GM12878 (cell line): ENCODE data around the gene FIZ1. TPM values are rescaled to one million over a fixed set of nuclear protein-coding genes. Genes with fewer than 3 reads are reported as not detected.

Experiments
- ATAC-seq: fragments of 200-7000 bp; cut with Tn5 transposase; 3 replicates; pipeline ENCODE4 v1.9.1; 2020; ENCODE audit warnings: mild to moderate bottlenecking, moderate library complexity
- BruUV-seq: library from RNA; stranded (reverse); fragments of 400-500 nt; replicated peaks from 2 replicates; lab custom pipeline; 2021; lab: Mats Ljungman, UMichigan
- CTCF ChIA-PET: fragments of 300-600 bp; sonication (Branson Sonifier 250); formaldehyde crosslinking; extraction: SDS; loops from one replicate; lab custom pipeline; 2021; ENCODE audit warnings: inconsistent platforms; lab: Yijun Ruan, JAX
- POLR2A ChIA-PET: fragments of 350-600 bp; formaldehyde crosslinking; extraction: SDS; loops from one replicate; lab custom pipeline; 2021; ENCODE audit warnings: inconsistent platforms; lab: Charles Lee
- RAD21 ChIA-PET: fragments of 300-600 bp; sonication (Branson Sonifier 250); formaldehyde crosslinking; loops from one replicate; lab custom pipeline; 2023; ENCODE audit warnings: antibody characterized with exemption; ENCODE audit not compliant: unreplicated experiment; lab: Charles Lee
- SMC1A ChIA-PET: fragments of 300-600 bp; sonication (Branson Sonifier 250); formaldehyde crosslinking; loops from one replicate; lab custom pipeline; 2023; ENCODE audit not compliant: unreplicated experiment, uncharacterized antibody; lab: Charles Lee
- DNase-seq: peaks from one replicate; pipeline ENCODE4 v3.0.0-alpha.2; 2011; ENCODE audit warnings: low read depth, low spot score
- FAIRE-seq: peaks from 3 replicates; lab custom pipeline; 2011; peaks lifted over from hg19 to GRCh38; lab: Jason Lieb, UNC
- H2AFZ ChIP-seq: 2 replicates; pipeline ENCODE4 v1.6.0; 2011; ENCODE audit warnings: low read depth, low read length, control low read depth; ENCODE audit not compliant: control insufficient read depth
- H3K27ac ChIP-seq: 2 replicates; pipeline ENCODE4 v1.5.1; 2011; ENCODE audit warnings: control low read depth; ENCODE audit not compliant: control insufficient read depth, insufficient read depth
- H3K27me3 ChIP-seq, 2 experiments: replicated peaks in 1 of 2; 2 replicates each; pipeline versions ENCODE4 v1.6.0 to v1.6.1; 2011; ENCODE audit warnings: low read length in 1 of 2; ENCODE audit not compliant: control insufficient read depth in 2 of 2, insufficient read depth in 2 of 2
- H3K36me3 ChIP-seq, 2 experiments: 2 replicates each; pipeline ENCODE4 v1.5.1; 2011; ENCODE audit warnings: low read length in 1 of 2; ENCODE audit not compliant: control insufficient read depth in 2 of 2, insufficient read depth in 2 of 2
- H3K4me1 ChIP-seq: 2 replicates; pipeline ENCODE4 v1.6.1; 2011; ENCODE audit warnings: mild to moderate bottlenecking, low read length, moderate library complexity, mixed read lengths; ENCODE audit not compliant: control insufficient read depth, insufficient read depth
- H3K4me2 ChIP-seq: 2 replicates; pipeline ENCODE4 v1.6.0; 2011; ENCODE audit warnings: control low read depth; ENCODE audit not compliant: control insufficient read depth, insufficient read depth
- H3K4me3 ChIP-seq: fragments of 200-600 bp; sonication (generic); 2 replicates; pipeline ENCODE4 v1.5.1; 2016
- H3K79me2 ChIP-seq: 2 replicates; pipeline ENCODE4 v1.6.0; 2011; ENCODE audit warnings: low read length; ENCODE audit not compliant: control insufficient read depth, insufficient read depth
- H3K9ac ChIP-seq: 2 replicates; pipeline ENCODE4 v1.8.0; 2011; ENCODE audit warnings: low read length, control low read depth, mixed read lengths; ENCODE audit not compliant: control insufficient read depth, insufficient read depth
- H3K9me3 ChIP-seq: replicated peaks from 3 replicates; pipeline ENCODE4 v1.5.1; 2011; ENCODE audit warnings: mild to moderate bottlenecking, low read length; ENCODE audit not compliant: control insufficient read depth, insufficient read depth
- H4K20me1 ChIP-seq: 2 replicates; pipeline ENCODE4 v1.6.0; 2011; ENCODE audit not compliant: control insufficient read depth, insufficient read depth
- ATF7 ChIP-seq: fragments of 450-650 bp; IDR thresholded peaks from 2 replicates; pipeline ENCODE4 v1.6.1; 2016; ENCODE audit warnings: low read depth, mild to moderate bottlenecking
- BRCA1 ChIP-seq: IDR thresholded peaks from 2 replicates; pipeline ENCODE4 v1.6.1; 2011; ENCODE audit warnings: low read depth, low read length, improper control_type of control experiment
- CHD2 ChIP-seq: IDR thresholded peaks from 2 replicates; pipeline ENCODE4 v1.6.1; 2011; ENCODE audit warnings: low read depth, low read length, improper control_type of control experiment, borderline replicate concordance
- CREB1 ChIP-seq: IDR thresholded peaks from 2 replicates; pipeline ENCODE4 v1.6.1; 2012; ENCODE audit warnings: low read depth, mild to moderate bottlenecking, inconsistent platforms
- HDGF ChIP-seq: fragments of 450-650 bp; IDR thresholded peaks from 2 replicates; pipeline ENCODE4 v1.6.1; 2016; ENCODE audit warnings: antibody characterized with exemption
- MYB ChIP-seq: fragments of 150-350 bp; IDR thresholded peaks from 2 replicates; pipeline ENCODE4 v1.6.1; 2014; ENCODE audit warnings: mild to moderate bottlenecking, low read depth, low read length, borderline replicate concordance
- NFIC ChIP-seq: IDR thresholded peaks from 2 replicates; pipeline ENCODE4 v1.6.1; 2012; ENCODE audit warnings: low read depth, mild to moderate bottlenecking, inconsistent platforms, low read length, moderate library complexity
- PML ChIP-seq: IDR thresholded peaks from 2 replicates; pipeline ENCODE4 v1.6.1; 2012; ENCODE audit warnings: low read length, inconsistent platforms
- POU2F2 ChIP-seq: IDR thresholded peaks from 3 replicates; pipeline ENCODE4 v1.6.1; 2011; ENCODE audit warnings: low read depth, mild to moderate bottlenecking, low read length, borderline replicate concordance
- RUNX3 ChIP-seq: IDR thresholded peaks from 2 replicates; pipeline ENCODE4 v1.6.1; 2012; ENCODE audit warnings: low read length, inconsistent platforms
- SREBF1 ChIP-seq: IDR thresholded peaks from 2 replicates; pipeline ENCODE4 v1.6.1; 2012; ENCODE audit warnings: mild to moderate bottlenecking, low read length
- TAF1 ChIP-seq: IDR thresholded peaks from 2 replicates; pipeline ENCODE4 v1.6.1; 2011; ENCODE audit warnings: mild to moderate bottlenecking, low read depth, low read length, borderline replicate concordance
- TCF12 ChIP-seq: IDR thresholded peaks from 2 replicates; pipeline ENCODE4 v1.6.1; 2011; ENCODE audit warnings: low read depth, mild to moderate bottlenecking, low read length
- ZBED1 ChIP-seq: IDR thresholded peaks from 2 replicates; pipeline ENCODE4 v1.6.1; 2016; ENCODE audit warnings: borderline replicate concordance
- ZNF384 ChIP-seq: IDR thresholded peaks from 2 replicates; pipeline ENCODE4 v1.6.1; 2012; ENCODE audit warnings: low read depth, mild to moderate bottlenecking, low read length, improper control_type of control experiment, borderline replicate concordance
- WGBS: methylation state at CpG from one replicate; pipeline ENCODE4 v1.1.6; 2016; ENCODE audit warnings: low lambda C conversion rate; ENCODE audit not compliant: insufficient replicate concordance, insufficient coverage; ENCODE audit errors: missing lambda C conversion rate; 5-methylcytosine and 5-hydroxymethylcytosine counted together
- in situ Hi-C: fragments of 300-500 bp; cut with MboI; formaldehyde crosslinking; loops from 9 replicates; pipeline ENCODE4 v1.14.3; 2018; ENCODE audit warnings: mixed read lengths
- intact Hi-C: fragments of 100-400 bp; cut with micrococcal nuclease; formaldehyde crosslinking; loops from one replicate; pipeline ENCODE4 v1.14.2; 2022; ENCODE audit not compliant: unreplicated experiment
- polyA plus RNA-seq, 11 experiments: library from polyadenylated mRNA; depleted of rRNA in 4 of 11; unstranded in 6 of 11; stranded (reverse) in 5 of 11; fragments of >200 nt; fragmentation: Nextera tagmentation in 4 of 11; fragmentation: Illumina TruSeq in 1 of 11; extraction: Ambion mirVana in 4 of 11; extraction: Trizol in 1 of 11; gene quantifications; 1 replicate in 1 of 11; 2 replicates in 10 of 11; pipeline versions ENCODE4 v1.2.1 to v1.2.3, GENCODE V29; 2011 to 2016; ENCODE audit warnings: inconsistent platforms in 2 of 11, missing spikeins in 2 of 11, low read depth in 1 of 11
- total RNA-seq, 4 experiments: library from RNA; depleted of rRNA in 3 of 4; stranded (reverse); fragments of >200 nt in 3 of 4; fragmentation: Illumina TruSeq in 1 of 4; extraction: Trizol in 1 of 4; gene quantifications; 2 replicates each; pipeline versions ENCODE4 v1.2.1 to v1.2.3, GENCODE V29; 2013 to 2021
- TF ChIP-seq, protein P1 (sequence below): IDR thresholded peaks from 2 replicates; pipeline ENCODE4 v1.6.1; 2012; ENCODE audit warnings: low read depth, low read length, improper control_type of control experiment
- TF ChIP-seq, protein P2 (sequence below): fragments of 450-650 bp; conservative IDR thresholded peaks from 2 replicates; pipeline ENCODE4 v1.6.1; 2017; ENCODE audit warnings: mild to moderate bottlenecking, moderate library complexity
- TF ChIP-seq, protein P3 (sequence below): fragments of 450-650 bp; IDR thresholded peaks from 2 replicates; pipeline ENCODE4 v1.6.1; 2017; ENCODE audit warnings: mild to moderate bottlenecking, moderate library complexity

Gene FIZ1
- total and polyA plus RNA-seq, 10 of the 15 experiments (the other 5 are each of a cell fraction or from before 2014, with no cell fraction given), result 0.60 to 16.8 (median 4.2) TPM

DNA sequence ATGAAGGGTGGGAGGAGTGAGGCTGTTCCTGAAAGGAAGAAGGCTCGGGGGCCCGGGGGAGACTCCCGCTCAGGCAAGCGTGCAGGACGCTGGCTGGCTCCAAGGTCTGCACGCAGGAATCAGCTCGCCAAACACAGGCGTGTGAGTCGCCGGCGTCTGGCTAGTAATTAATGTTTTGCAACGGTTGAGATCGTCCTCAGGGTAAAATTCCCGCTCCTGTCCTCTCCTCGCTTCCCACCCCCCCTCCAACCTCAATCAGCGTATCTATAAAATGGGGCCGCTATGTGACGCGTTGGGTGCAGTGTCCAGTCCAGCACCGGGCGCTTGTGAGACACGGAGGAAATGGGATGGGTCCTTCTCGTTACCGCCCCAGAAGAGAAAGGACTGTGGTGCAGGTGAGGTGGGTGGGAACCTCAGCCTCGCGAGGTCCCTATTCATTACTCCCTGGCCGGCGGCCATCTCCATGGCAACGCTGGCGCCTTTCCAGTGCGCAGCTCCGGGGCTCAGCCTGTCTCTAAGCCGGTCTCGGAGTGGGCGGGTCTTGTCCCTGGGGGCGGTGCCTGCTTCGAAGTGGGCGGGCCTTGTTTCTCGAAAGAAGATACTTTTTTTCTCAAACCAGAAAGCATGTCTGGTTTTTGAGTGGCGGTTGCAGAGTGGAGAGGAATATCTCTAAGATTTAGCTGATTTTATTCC is 12.2 kb downstream of the FIZ1 start:
- Histone ChIP-seq H3K79me2 (no peaks in the 10 kb centered on the region), H2AFZ (peak overlapping the region; percentile 62), H4K20me1 (no peaks in the 10 kb centered on the region), H3K4me3 (peak overlapping the region; percentile 64), H3K4me1 (peaks cover 5% of the 10 kb centered on the region), H3K27me3 (no peaks in the 10 kb centered on the region), H3K9ac (no peak overlapping the region), H3K4me2 (peak overlapping the region; percentile 78), H3K27ac (no peak overlapping the region), H3K9me3 (no peaks in the 10 kb centered on the region), H3K36me3 (no peaks in the 10 kb centered on the region)
- no TSS peak for BruUV-seq
- 2% methylated on average over 40 of the region's 40 CpGs for WGBS
- ChIA-PET POLR2A (interaction anchor here (1.7 kb wide), 1 partner anchor 12 kb away, joined by 6 read pairs; the partner anchor contains the start of gene FIZ1), RAD21 (interaction anchor here (1.8 kb wide), 1 partner anchor 12 kb away, joined by 8 read pairs; the partner anchor contains the start of gene FIZ1), SMC1A (interaction anchor here (1.0 to 2.4 kb wide), 4 partner anchors 9 to 44 kb away, joined by 3 to 6 read pairs (median 3); partner anchors contain the start of genes ZNF784 and ZNF865), CTCF (interaction anchor here (0.7 to 1.6 kb wide), 7 partner anchors 12 to 119 kb away, joined by 3 to 10 read pairs (median 3); partner anchors contain the start of gene FIZ1)
- DNase-seq, result peak; percentile 60
- in situ Hi-C loops (no loop called here), intact Hi-C loops (no loop called here)
- FAIRE-seq, result peak; percentile 98
- ATAC-seq, result peak; percentile 100
- TF ChIP-seq ZNF384 (no peak; the same call in 1 of the 2 replicates), ATF7 (no peak), ZBED1 (no peak), CREB1 (no peak), RUNX3 (no peak), TAF1 (no peak), MYB (no peak), PML (no peak), POU2F2 (no peak), SREBF1 (no peak), NFIC (no peak), BRCA1 (no peak), CHD2 (peak; percentile 85), TCF12 (no peak), HDGF (0 out of 2 replicates have a peak, but pooled peaks have one; percentile 20)
- TF ChIP-seq, protein P1, sequence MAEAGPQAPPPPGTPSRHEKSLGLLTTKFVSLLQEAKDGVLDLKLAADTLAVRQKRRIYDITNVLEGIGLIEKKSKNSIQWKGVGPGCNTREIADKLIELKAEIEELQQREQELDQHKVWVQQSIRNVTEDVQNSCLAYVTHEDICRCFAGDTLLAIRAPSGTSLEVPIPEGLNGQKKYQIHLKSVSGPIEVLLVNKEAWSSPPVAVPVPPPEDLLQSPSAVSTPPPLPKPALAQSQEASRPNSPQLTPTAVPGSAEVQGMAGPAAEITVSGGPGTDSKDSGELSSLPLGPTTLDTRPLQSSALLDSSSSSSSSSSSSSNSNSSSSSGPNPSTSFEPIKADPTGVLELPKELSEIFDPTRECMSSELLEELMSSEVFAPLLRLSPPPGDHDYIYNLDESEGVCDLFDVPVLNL, result no peak
- TF ChIP-seq, protein P2, sequence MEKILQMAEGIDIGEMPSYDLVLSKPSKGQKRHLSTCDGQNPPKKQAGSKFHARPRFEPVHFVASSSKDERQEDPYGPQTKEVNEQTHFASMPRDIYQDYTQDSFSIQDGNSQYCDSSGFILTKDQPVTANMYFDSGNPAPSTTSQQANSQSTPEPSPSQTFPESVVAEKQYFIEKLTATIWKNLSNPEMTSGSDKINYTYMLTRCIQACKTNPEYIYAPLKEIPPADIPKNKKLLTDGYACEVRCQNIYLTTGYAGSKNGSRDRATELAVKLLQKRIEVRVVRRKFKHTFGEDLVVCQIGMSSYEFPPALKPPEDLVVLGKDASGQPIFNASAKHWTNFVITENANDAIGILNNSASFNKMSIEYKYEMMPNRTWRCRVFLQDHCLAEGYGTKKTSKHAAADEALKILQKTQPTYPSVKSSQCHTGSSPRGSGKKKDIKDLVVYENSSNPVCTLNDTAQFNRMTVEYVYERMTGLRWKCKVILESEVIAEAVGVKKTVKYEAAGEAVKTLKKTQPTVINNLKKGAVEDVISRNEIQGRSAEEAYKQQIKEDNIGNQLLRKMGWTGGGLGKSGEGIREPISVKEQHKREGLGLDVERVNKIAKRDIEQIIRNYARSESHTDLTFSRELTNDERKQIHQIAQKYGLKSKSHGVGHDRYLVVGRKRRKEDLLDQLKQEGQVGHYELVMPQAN, result no peak
- TF ChIP-seq, protein P3, sequence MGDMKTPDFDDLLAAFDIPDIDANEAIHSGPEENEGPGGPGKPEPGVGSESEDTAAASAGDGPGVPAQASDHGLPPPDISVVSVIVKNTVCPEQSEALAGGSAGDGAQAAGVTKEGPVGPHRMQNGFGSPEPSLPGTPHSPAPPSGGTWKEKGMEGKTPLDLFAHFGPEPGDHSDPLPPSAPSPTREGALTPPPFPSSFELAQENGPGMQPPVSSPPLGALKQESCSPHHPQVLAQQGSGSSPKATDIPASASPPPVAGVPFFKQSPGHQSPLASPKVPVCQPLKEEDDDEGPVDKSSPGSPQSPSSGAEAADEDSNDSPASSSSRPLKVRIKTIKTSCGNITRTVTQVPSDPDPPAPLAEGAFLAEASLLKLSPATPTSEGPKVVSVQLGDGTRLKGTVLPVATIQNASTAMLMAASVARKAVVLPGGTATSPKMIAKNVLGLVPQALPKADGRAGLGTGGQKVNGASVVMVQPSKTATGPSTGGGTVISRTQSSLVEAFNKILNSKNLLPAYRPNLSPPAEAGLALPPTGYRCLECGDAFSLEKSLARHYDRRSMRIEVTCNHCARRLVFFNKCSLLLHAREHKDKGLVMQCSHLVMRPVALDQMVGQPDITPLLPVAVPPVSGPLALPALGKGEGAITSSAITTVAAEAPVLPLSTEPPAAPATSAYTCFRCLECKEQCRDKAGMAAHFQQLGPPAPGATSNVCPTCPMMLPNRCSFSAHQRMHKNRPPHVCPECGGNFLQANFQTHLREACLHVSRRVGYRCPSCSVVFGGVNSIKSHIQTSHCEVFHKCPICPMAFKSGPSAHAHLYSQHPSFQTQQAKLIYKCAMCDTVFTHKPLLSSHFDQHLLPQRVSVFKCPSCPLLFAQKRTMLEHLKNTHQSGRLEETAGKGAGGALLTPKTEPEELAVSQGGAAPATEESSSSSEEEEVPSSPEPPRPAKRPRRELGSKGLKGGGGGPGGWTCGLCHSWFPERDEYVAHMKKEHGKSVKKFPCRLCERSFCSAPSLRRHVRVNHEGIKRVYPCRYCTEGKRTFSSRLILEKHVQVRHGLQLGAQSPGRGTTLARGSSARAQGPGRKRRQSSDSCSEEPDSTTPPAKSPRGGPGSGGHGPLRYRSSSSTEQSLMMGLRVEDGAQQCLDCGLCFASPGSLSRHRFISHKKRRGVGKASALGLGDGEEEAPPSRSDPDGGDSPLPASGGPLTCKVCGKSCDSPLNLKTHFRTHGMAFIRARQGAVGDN, result no peak
